ENCODE data around the gene TXNDC16. TPM values are rescaled to one million over a fixed set of nuclear protein-coding genes. Genes with fewer than 3 reads are reported as not detected.

The TXNDC16 gene
- total RNA-seq, 2 donors from 2014 or later = 4.0 to 6.7 TPM

- H3K4me3 Mint-ChIP-seq = no peak overlapping the region
- H3K36me3 Mint-ChIP-seq (ENCODE audit: insufficient read depth in 2 of 2) = peaks cover 0 to 2% of the 10 kb centered on the region in 2 donors
- no peak for ATAC-seq (replicated peaks in 1 of 2)
Observed at GRCh38 chr14:52422650-52423356, 129.5 kb downstream of the TXNDC16 start.

GRCh38 chr14:52417139-52417538 lies 135.2 kb downstream of the TXNDC16 start:
- H3K27ac Mint-ChIP-seq = no peak overlapping the region
- no peaks in the 10 kb centered on the region for H3K27me3 Mint-ChIP-seq (ENCODE audit: low read depth)
- H3K9me3 Mint-ChIP-seq = no peaks in the 10 kb centered on the region
- peaks cover 42% of the 10 kb centered on the region for H3K4me1 Mint-ChIP-seq (ENCODE audit: low read depth)
- H3K4me3 Mint-ChIP-seq = no peak overlapping the region
- H3K36me3 Mint-ChIP-seq (ENCODE audit: insufficient read depth in 2 of 2) = peaks cover 0 to 2% of the 10 kb centered on the region in 2 donors
- ATAC-seq (replicated peaks in 1 of 2) (no peak), DNase-seq (no peak)

More at GRCh38 chr14:52422650-52423356, 129.5 kb downstream of the TXNDC16 start:
- H3K27ac Mint-ChIP-seq = no peak overlapping the region
- peaks cover 13% of the 10 kb centered on the region for H3K4me1 Mint-ChIP-seq (ENCODE audit: low read depth)
- H3K27me3 Mint-ChIP-seq (ENCODE audit: low read depth) = no peaks in the 10 kb centered on the region
- H3K9me3 Mint-ChIP-seq = no peaks in the 10 kb centered on the region
- DNase-seq = no peak

DNA sequence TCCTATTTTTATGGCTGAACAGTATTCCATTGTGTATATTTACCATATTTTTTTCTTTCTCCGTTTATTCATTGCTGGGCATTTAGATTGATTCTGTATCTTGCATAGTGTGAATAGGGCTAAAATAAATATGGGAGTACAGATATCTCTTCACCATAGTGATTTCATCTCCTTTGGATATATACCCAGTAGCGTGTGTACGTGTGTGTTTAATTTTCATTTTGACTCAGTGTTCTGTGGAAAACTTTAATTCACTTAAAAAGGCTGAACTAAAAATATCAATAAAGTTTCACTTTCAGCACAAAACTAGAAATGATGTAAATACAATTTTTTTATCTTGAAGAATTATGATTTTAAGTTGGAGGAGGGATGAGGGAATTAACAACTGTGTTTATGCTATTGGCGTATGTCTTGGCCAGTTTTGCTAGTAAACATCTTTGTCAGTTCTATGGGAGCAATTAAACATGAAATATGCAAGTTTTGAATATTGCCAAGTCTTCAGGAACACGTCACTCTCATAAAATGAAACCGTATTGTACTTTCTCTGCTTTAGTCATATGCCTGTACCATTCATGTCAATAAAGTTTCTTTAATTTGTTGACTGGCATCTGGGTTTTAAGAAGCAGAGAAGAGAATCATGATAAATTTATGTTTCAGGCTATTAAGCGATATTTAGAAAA lies 138.4 kb downstream of the TXNDC16 start:
- ATAC-seq (replicated peaks in 1 of 2) (peak; percentile 91 to 92), DNase-seq (no peak)
- Mint-ChIP-seq H3K36me3 (ENCODE audit: insufficient read depth in 2 of 2) (no peaks in the 10 kb centered on the region), H3K4me1 (ENCODE audit: low read depth) (peaks cover 43% of the 10 kb centered on the region), H3K4me3 (peak overlapping the region; percentile 57 to 78), H3K9me3 (no peaks in the 10 kb centered on the region), H3K27me3 (ENCODE audit: low read depth) (no peaks in the 10 kb centered on the region), H3K27ac (peak overlapping the region; percentile 95)

- no peaks in the 10 kb centered on the region for H3K36me3 Mint-ChIP-seq (ENCODE audit: insufficient read depth in 2 of 2)
- no peak for ATAC-seq (replicated peaks in 1 of 2)
- H3K4me1 Mint-ChIP-seq (ENCODE audit: low read depth) = peaks cover 35% of the 10 kb centered on the region
- H3K27ac Mint-ChIP-seq = no peak overlapping the region
- no peak for DNase-seq
- H3K9me3 Mint-ChIP-seq = no peaks in the 10 kb centered on the region
- no peak overlapping the region for H3K4me3 Mint-ChIP-seq
- no peaks in the 10 kb centered on the region for H3K27me3 Mint-ChIP-seq (ENCODE audit: low read depth)
Observed at GRCh38 chr14:52412426-52412825, 139.9 kb downstream of the TXNDC16 start.

GRCh38 chr14:52405314-52405713 lies 147.0 kb downstream of the TXNDC16 start:
- Mint-ChIP-seq H3K36me3 (ENCODE audit: insufficient read depth in 2 of 2) (peaks cover 5 to 6% of the 10 kb centered on the region in 2 donors), H3K27ac (no peak overlapping the region), H3K27me3 (ENCODE audit: low read depth) (peaks cover 19% of the 10 kb centered on the region), H3K4me3 (no peak overlapping the region), H3K4me1 (ENCODE audit: low read depth) (peaks cover 50% of the 10 kb centered on the region), H3K9me3 (peaks cover 0 to 2% of the 10 kb centered on the region in 2 donors)
- ATAC-seq (replicated peaks in 1 of 2) (no peak), DNase-seq (no peak)

DNA sequence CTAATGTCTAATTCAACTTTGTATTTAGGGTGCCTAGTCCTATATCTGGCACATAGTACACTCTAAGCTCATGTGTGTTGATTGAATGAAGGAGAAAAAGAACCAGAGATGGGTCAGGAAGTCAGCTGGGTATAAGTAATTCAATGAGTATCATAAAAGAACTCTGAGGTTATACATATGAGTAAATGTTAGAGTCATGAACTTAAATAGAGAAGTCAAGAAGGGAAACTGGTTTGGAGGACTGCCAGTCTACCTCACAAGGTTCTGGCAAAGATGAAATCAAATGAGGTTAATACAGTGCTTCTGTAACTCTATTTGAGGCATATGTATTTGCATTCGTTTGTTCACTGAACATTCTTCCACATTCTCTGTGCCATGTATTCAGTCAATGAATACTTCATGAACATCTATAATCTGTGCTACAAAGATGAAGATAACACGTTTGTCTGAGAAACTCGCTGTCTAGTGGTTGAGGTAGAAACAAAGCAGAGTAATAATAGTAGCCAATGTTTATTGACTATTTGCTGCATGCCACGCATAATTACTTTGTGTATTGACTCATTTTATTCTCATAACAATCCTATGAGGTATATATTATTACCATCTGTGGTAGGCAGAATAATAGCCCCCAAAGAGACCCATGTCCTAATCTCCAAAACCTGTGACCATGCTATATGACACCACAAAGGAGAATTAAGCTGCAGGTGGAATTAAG lies 149.3 kb downstream of the TXNDC16 start:
- DNase-seq (peak; percentile 57 to 58), ATAC-seq (replicated peaks in 1 of 2) (peak; percentile 94 to 96)
- H3K4me3 Mint-ChIP-seq = peak overlapping the region; percentile 12 to 55
- H3K27ac Mint-ChIP-seq = peak overlapping the region; percentile 60
- peaks cover 21% of the 10 kb centered on the region for H3K27me3 Mint-ChIP-seq (ENCODE audit: low read depth)
- peaks cover 5 to 6% of the 10 kb centered on the region in 2 donors for H3K36me3 Mint-ChIP-seq (ENCODE audit: insufficient read depth in 2 of 2)
- peaks cover 51% of the 10 kb centered on the region for H3K4me1 Mint-ChIP-seq (ENCODE audit: low read depth)
- H3K9me3 Mint-ChIP-seq = peaks cover 0 to 2% of the 10 kb centered on the region in 2 donors

- no peak for DNase-seq
- peaks cover 2 to 6% of the 10 kb centered on the region in 2 donors for H3K36me3 Mint-ChIP-seq (ENCODE audit: insufficient read depth in 2 of 2)
- no peak overlapping the region for H3K27ac Mint-ChIP-seq
- H3K9me3 Mint-ChIP-seq = peaks cover 0 to 4% of the 10 kb centered on the region in 2 donors
- peaks cover 49% of the 10 kb centered on the region for H3K4me1 Mint-ChIP-seq (ENCODE audit: low read depth)
- ATAC-seq (replicated peaks in 1 of 2) = no peak
- H3K4me3 Mint-ChIP-seq = peak overlapping the region in 1 of 2 donors; percentile 8
- H3K27me3 Mint-ChIP-seq (ENCODE audit: low read depth) = peaks cover 21% of the 10 kb centered on the region
Observed at GRCh38 chr14:52400846-52401245, 151.5 kb downstream of the TXNDC16 start.

DNA sequence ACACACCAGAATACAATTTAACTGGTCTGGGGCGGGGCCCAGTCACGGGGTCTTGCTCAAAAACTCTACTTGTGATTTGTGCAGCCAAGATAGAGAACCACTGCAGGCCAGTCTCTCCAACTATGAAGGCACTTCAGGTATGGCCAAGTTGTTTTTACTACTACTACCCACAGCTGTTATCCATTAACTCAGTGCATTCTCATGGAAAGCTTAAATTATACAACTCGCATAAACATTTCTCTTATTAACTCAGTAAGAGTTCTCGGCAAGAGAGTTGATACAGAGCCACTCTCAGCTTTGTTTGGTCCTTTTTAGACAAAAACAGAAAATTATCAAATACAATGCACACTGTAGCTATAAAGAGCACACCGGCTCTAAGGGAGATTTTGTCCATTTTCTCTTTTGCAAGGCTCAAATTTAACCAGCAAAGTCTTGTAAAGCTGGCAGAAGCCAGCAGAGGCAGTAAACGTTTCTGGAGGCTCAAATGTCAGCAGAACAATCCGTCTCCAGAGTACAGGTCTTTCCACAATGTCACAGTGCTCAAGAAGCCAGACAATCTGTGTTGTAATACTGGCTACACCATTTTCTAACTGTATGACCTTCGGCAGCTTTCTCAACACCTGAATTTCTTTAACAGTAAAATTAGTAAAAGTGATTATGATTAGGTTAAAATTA lies 152.2 kb downstream of the TXNDC16 start:
- Mint-ChIP-seq H3K27me3 (ENCODE audit: low read depth) (peaks cover 20% of the 10 kb centered on the region), H3K27ac (no peak overlapping the region), H3K4me1 (ENCODE audit: low read depth) (peaks cover 45% of the 10 kb centered on the region), H3K36me3 (ENCODE audit: insufficient read depth in 2 of 2) (peaks cover 4 to 6% of the 10 kb centered on the region in 2 donors), H3K4me3 (peak overlapping the region in 1 of 2 donors; percentile 8), H3K9me3 (peaks cover under 1 to 5% of the 10 kb centered on the region in 2 donors)
- no peak for DNase-seq
- ATAC-seq (replicated peaks in 1 of 2) = no peak

DNA sequence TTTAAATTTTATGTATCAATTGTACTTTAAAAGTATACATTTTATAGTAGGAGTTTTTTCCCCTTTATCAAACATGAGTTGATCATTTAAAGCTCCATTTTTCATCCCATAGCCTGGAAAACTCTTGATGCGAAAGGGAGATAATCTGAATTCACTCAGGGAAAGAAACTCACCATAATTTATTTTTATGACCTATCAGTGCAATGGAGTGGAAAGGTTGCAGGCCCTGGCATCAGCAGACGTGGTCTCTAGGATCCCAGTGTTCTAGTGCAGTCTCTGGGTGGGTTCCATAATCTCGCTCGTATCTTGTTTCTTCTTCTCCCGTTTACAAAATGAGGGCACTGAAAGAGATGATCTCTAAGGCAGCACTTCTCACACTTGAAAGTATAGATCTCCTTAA lies 153.2 kb downstream of the TXNDC16 start:
- Mint-ChIP-seq H3K36me3 (ENCODE audit: insufficient read depth in 2 of 2) (peaks cover 0 to 4% of the 10 kb centered on the region in 2 donors), H3K4me1 (ENCODE audit: low read depth) (peaks cover 40% of the 10 kb centered on the region), H3K9me3 (peaks cover 2 to 5% of the 10 kb centered on the region in 2 donors), H3K27ac (no peak overlapping the region), H3K4me3 (no peak overlapping the region), H3K27me3 (ENCODE audit: low read depth) (peaks cover 15% of the 10 kb centered on the region)
- ATAC-seq (replicated peaks in 1 of 2) = no peak
- no peak for DNase-seq

DNA sequence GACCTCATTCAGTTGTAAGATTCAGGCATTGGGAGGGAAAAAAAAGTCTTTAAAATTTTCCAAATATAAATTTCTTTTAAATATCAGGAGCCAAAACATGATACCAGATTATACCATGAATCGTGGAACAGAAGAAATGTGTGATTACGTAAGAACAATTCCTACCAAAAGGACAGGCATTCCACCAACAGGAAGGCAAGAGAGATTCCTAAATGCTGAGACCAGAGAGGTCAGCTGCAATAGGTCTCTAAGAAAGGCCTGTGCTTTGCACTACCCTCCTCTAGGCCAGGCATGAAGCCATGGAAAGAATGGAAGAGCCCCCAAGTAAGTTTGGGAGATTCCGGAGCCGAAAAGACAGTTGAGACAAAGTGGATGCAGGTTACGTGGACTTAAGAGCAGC lies 154.5 kb downstream of the TXNDC16 start:
- H3K9me3 Mint-ChIP-seq = peaks cover 2 to 5% of the 10 kb centered on the region in 2 donors
- H3K36me3 Mint-ChIP-seq (ENCODE audit: insufficient read depth in 2 of 2) = peaks cover 0 to 4% of the 10 kb centered on the region in 2 donors
- H3K4me1 Mint-ChIP-seq (ENCODE audit: low read depth) = peaks cover 27% of the 10 kb centered on the region
- H3K4me3 Mint-ChIP-seq = no peak overlapping the region
- H3K27me3 Mint-ChIP-seq (ENCODE audit: low read depth) = peaks cover 13% of the 10 kb centered on the region
- no peak for DNase-seq
- H3K27ac Mint-ChIP-seq = no peak overlapping the region
- ATAC-seq (replicated peaks in 1 of 2) = no peak

GRCh38 chr14:52395728-52396127 lies 156.6 kb downstream of the TXNDC16 start:
- ATAC-seq (replicated peaks in 1 of 2) (no peak), DNase-seq (no peak)
- peaks cover 12% of the 10 kb centered on the region for H3K27me3 Mint-ChIP-seq (ENCODE audit: low read depth)
- H3K4me3 Mint-ChIP-seq = no peak overlapping the region
- H3K4me1 Mint-ChIP-seq (ENCODE audit: low read depth) = peaks cover 6% of the 10 kb centered on the region
- H3K9me3 Mint-ChIP-seq = peaks cover 2 to 5% of the 10 kb centered on the region in 2 donors
- peaks cover 0 to 4% of the 10 kb centered on the region in 2 donors for H3K36me3 Mint-ChIP-seq (ENCODE audit: insufficient read depth in 2 of 2)
- no peak overlapping the region for H3K27ac Mint-ChIP-seq

GRCh38 chr14:52391881-52392615 lies 160.3 kb downstream of the TXNDC16 start:
- Mint-ChIP-seq H3K27me3 (ENCODE audit: low read depth) (peaks cover 6% of the 10 kb centered on the region), H3K4me1 (ENCODE audit: low read depth) (no peaks in the 10 kb centered on the region), H3K27ac (no peak overlapping the region), H3K4me3 (no peak overlapping the region), H3K36me3 (ENCODE audit: insufficient read depth in 2 of 2) (peaks cover under 1 to 4% of the 10 kb centered on the region in 2 donors), H3K9me3 (peaks cover 2 to 5% of the 10 kb centered on the region in 2 donors)
- ATAC-seq (replicated peaks in 1 of 2) = no peak
- DNase-seq = no peak

Data from activated T-cell treated with anti-CD3 and anti-CD28 coated beads, Interleukin-2, amount 50 U/mL, for 72 hours (primary cell).